Caco-2 (cell line): ENCODE results near the gene SIL1. TPM values are rescaled to one million over a fixed set of nuclear protein-coding genes. Genes with fewer than 3 reads are reported as not detected.

Experiments used
- BruUV-seq: library from RNA; stranded (reverse); fragments of 400-500 nt; replicated peaks from 2 replicates; lab custom pipeline; 2021; lab: Mats Ljungman, UMichigan
- CTCF ChIA-PET: fragments of 300-600 bp; sonication (Branson Sonifier 250); formaldehyde crosslinking; loops from one replicate; lab custom pipeline; 2022; ENCODE audit warnings: antibody characterized with exemption; lab: Charles Lee
- POLR2A ChIA-PET: fragments of 300-600 bp; sonication (Branson Sonifier 250); formaldehyde crosslinking; loops from one replicate; lab custom pipeline; 2022; ENCODE audit warnings: antibody characterized with exemption; lab: Charles Lee
- DNase-seq, 2 experiments: peaks; one replicate each; pipeline versions ENCODE4 v3.0.0 to v3.0.0-alpha.2; 2020 to 2022
- H3K27me3 ChIP-seq: replicated peaks from 2 replicates; pipeline ENCODE4 v1.6.0; 2011; ENCODE audit warnings: low read length; ENCODE audit not compliant: control insufficient read depth, insufficient read depth
- H3K36me3 ChIP-seq: 2 replicates; pipeline ENCODE4 v1.5.1; 2011; ENCODE audit warnings: low read length; ENCODE audit not compliant: control insufficient read depth, insufficient read depth
- H3K4me1 ChIP-seq: fragments of 250-450 bp; sonication (Bioruptor Pico); 2 replicates; pipeline ENCODE4 v1.5.1; 2020; ENCODE audit warnings: mild to moderate bottlenecking
- H3K4me3 ChIP-seq: 2 replicates; pipeline ENCODE4 v1.5.1; 2011; ENCODE audit warnings: low read depth, mild to moderate bottlenecking, control low read depth, low read length
- H3K9me3 ChIP-seq: fragments of 250-450 bp; sonication (Bioruptor Pico); 2 replicates; pipeline ENCODE4 v1.5.1; 2020; ENCODE audit warnings: mild to moderate bottlenecking, moderate library complexity
- H3K27ac Mint-ChIP-seq: one replicate; pipeline ENCODE4 v1.8.0; 2022; ENCODE audit warnings: mixed read lengths; ENCODE audit not compliant: unreplicated experiment
- H3K27me3 Mint-ChIP-seq: one replicate; pipeline ENCODE4 v1.8.0; 2022; ENCODE audit warnings: mixed read lengths; ENCODE audit not compliant: insufficient read depth, unreplicated experiment
- H3K36me3 Mint-ChIP-seq: one replicate; pipeline ENCODE4 v1.8.0; 2022; ENCODE audit warnings: mild to moderate bottlenecking, mixed read lengths; ENCODE audit not compliant: insufficient read depth, unreplicated experiment
- H3K4me1 Mint-ChIP-seq: one replicate; pipeline ENCODE4 v1.8.0; 2022; ENCODE audit warnings: low read depth, mixed read lengths; ENCODE audit not compliant: unreplicated experiment
- H3K4me3 Mint-ChIP-seq: one replicate; pipeline ENCODE4 v1.8.0; 2022; ENCODE audit warnings: mild to moderate bottlenecking, moderate library complexity, mixed read lengths; ENCODE audit not compliant: unreplicated experiment
- H3K9me3 Mint-ChIP-seq: one replicate; pipeline ENCODE4 v1.8.0; 2022; ENCODE audit warnings: mixed read lengths; ENCODE audit not compliant: unreplicated experiment
- CTCF ChIP-seq, 2 experiments: fragments of 200-600 bp in 1 of 2; IDR thresholded peaks; 1 replicate in 1 of 2; 2 replicates in 1 of 2; pipeline versions ENCODE4 v1.5.1 to v1.8.0; 2011 to 2022; ENCODE audit warnings: antibody characterized with exemption in 1 of 2, control low read depth in 1 of 2, inconsistent platforms in 1 of 2, low read depth in 1 of 2, low read length in 1 of 2, mild to moderate bottlenecking in 1 of 2, moderate library complexity in 1 of 2; ENCODE audit not compliant: insufficient read depth in 1 of 2, severe bottlenecking in 1 of 2, unreplicated experiment in 1 of 2
- intact Hi-C: fragments of 100-400 bp; cut with micrococcal nuclease; formaldehyde crosslinking; loops from one replicate; pipeline ENCODE4 v1.10.0; 2022; ENCODE audit not compliant: unreplicated experiment
- total RNA-seq: library from RNA; stranded (reverse); gene quantifications from 2 replicates; pipeline ENCODE4 v1.2.3, GENCODE V29; 2022

SIL1 gene
- total RNA-seq, 1 experiment from 2014 or later = 29.7 TPM

- Histone ChIP-seq H3K27me3 (no peaks in the 10 kb centered on the region), H3K9me3 (peaks cover 15% of the 10 kb centered on the region), H3K4me1 (peaks cover 8% of the 10 kb centered on the region; the same call in 1 of the 2 replicates), H3K36me3 (no peaks in the 10 kb centered on the region), H3K4me3 (no peak overlapping the region)
- H3K27me3 Mint-ChIP-seq = no peaks in the 10 kb centered on the region
- peaks cover 11% of the 10 kb centered on the region for H3K9me3 Mint-ChIP-seq
- TF ChIP-seq CTCF (IDR thresholded peaks at IDR 0.05; ENCODE audit: insufficient read depth in 1 of 2, low read depth in 1 of 2, low read length in 1 of 2, severe bottlenecking in 1 of 2, unreplicated experiment in 1 of 2) = no peak
- intact Hi-C loops = no loop called here
- no peak overlapping the region for H3K4me3 Mint-ChIP-seq
- DNase-seq = no peak
- H3K36me3 Mint-ChIP-seq = peaks cover 8% of the 10 kb centered on the region
- POLR2A ChIA-PET = no interaction called here
- peaks cover 7% of the 10 kb centered on the region for H3K4me1 Mint-ChIP-seq
- no peak overlapping the region for H3K27ac Mint-ChIP-seq
- CTCF ChIA-PET = no interaction called here
- BruUV-seq = no TSS peak
These were observed 38.3 kb upstream of the SIL1 start for GRCh38 chr5:139236479-139236878.

GRCh38 chr5:139232147-139232724 is 34.1 kb upstream of the SIL1 start:
- DNase-seq = peak; percentile 44 to 79
- Histone ChIP-seq H3K9me3 (peaks cover 15% of the 10 kb centered on the region), H3K4me3 (no peak overlapping the region), H3K4me1 (no peaks in the 10 kb centered on the region; the same call in 1 of the 2 replicates), H3K27me3 (no peaks in the 10 kb centered on the region), H3K36me3 (no peaks in the 10 kb centered on the region)
- CTCF ChIA-PET = interaction anchor here (0.7 kb wide), 1 partner anchor 13 kb away, joined by 4 read pairs; no protein-coding TSS in a partner anchor
- POLR2A ChIA-PET = no interaction called here
- Mint-ChIP-seq H3K36me3 (peaks cover 8% of the 10 kb centered on the region), H3K9me3 (peaks cover 19% of the 10 kb centered on the region), H3K27me3 (no peaks in the 10 kb centered on the region), H3K4me1 (peaks cover 9% of the 10 kb centered on the region), H3K27ac (no peak overlapping the region), H3K4me3 (no peak overlapping the region)
- intact Hi-C loops = no loop called here
- no TSS peak for BruUV-seq
- TF ChIP-seq CTCF (IDR thresholded peaks at IDR 0.05; ENCODE audit: insufficient read depth in 1 of 2, low read depth in 1 of 2, low read length in 1 of 2, severe bottlenecking in 1 of 2, unreplicated experiment in 1 of 2) = no peak

GRCh38 chr5:139228201-139228803 is 30.1 kb upstream of the SIL1 start:
- Mint-ChIP-seq H3K27me3 (no peaks in the 10 kb centered on the region), H3K9me3 (peaks cover 9% of the 10 kb centered on the region), H3K4me1 (peaks cover 9% of the 10 kb centered on the region), H3K27ac (no peak overlapping the region), H3K4me3 (no peak overlapping the region), H3K36me3 (peaks cover 8% of the 10 kb centered on the region)
- DNase-seq = no peak
- ChIA-PET CTCF (interaction anchor here (1.2 kb wide), 1 partner anchor 34 kb away, joined by 3 read pairs; no protein-coding TSS in a partner anchor), POLR2A (interaction anchor here (0.6 kb wide), 1 partner anchor 150 kb away, joined by 5 read pairs; no protein-coding TSS in a partner anchor)
- BruUV-seq = no TSS peak
- Histone ChIP-seq H3K4me1 (no peaks in the 10 kb centered on the region; the same call in 1 of the 2 replicates), H3K27me3 (no peaks in the 10 kb centered on the region), H3K36me3 (no peaks in the 10 kb centered on the region), H3K4me3 (no peak overlapping the region), H3K9me3 (peaks cover 8% of the 10 kb centered on the region)
- TF ChIP-seq CTCF (IDR thresholded peaks at IDR 0.05; ENCODE audit: insufficient read depth in 1 of 2, low read depth in 1 of 2, low read length in 1 of 2, severe bottlenecking in 1 of 2, unreplicated experiment in 1 of 2) = no peak
- intact Hi-C loops = no loop called here
